Liver (tissue), 9 donors: Measurements from ENCODE around the gene HTR3B. TPM values are rescaled to one million over a fixed set of nuclear protein-coding genes. Genes with fewer than 3 reads are reported as not detected.

Experiments used
- DNase-seq: peaks from one replicate; pipeline ENCODE4 v3.0.0-alpha.2; 2017; ENCODE audit warnings: low spot score
- H3K27ac ChIP-seq, 2 donors: one replicate each; pipeline ENCODE4 v1.7.0; 2013; ENCODE audit warnings: inconsistent platforms in 2 of 2, low read length in 2 of 2, control low read depth in 1 of 2, low read depth in 1 of 2, mild to moderate bottlenecking in 1 of 2
- H3K27me3 ChIP-seq, 4 donors: one replicate each; pipeline versions ENCODE4 v1.6.1 to v1.7.0; 2013; ENCODE audit warnings: low read length in 3 of 4, inconsistent platforms in 1 of 4, mild to moderate bottlenecking in 1 of 4, moderate library complexity in 1 of 4; ENCODE audit not compliant: control insufficient read depth in 4 of 4, insufficient read depth in 4 of 4
- H3K36me3 ChIP-seq, 4 donors: one replicate each; pipeline versions ENCODE4 v1.6.1 to v1.7.0; 2013; ENCODE audit warnings: low read length in 3 of 4, mild to moderate bottlenecking in 3 of 4, low read depth in 1 of 4, moderate library complexity in 1 of 4; ENCODE audit not compliant: control insufficient read depth in 4 of 4, insufficient read depth in 3 of 4
- H3K4me1 ChIP-seq, 4 donors: one replicate each; pipeline versions ENCODE4 v1.6.1 to v1.7.0; 2013; ENCODE audit warnings: low read length in 3 of 4, mild to moderate bottlenecking in 3 of 4, moderate library complexity in 1 of 4; ENCODE audit not compliant: control insufficient read depth in 4 of 4, insufficient read depth in 4 of 4
- H3K4me3 ChIP-seq, 3 donors: one replicate each; pipeline versions ENCODE4 v1.6.1 to v1.7.0; 2013; ENCODE audit warnings: low read length in 3 of 3, control low read depth in 1 of 3, low read depth in 1 of 3, mild to moderate bottlenecking in 1 of 3
- H3K9ac ChIP-seq, 2 donors: one replicate each; pipeline ENCODE4 v1.7.0; 2013; ENCODE audit warnings: low read length in 2 of 2, mild to moderate bottlenecking in 2 of 2, moderate library complexity in 2 of 2, control low read depth in 1 of 2, low read depth in 1 of 2
- H3K9me3 ChIP-seq, 4 donors: one replicate each; pipeline versions ENCODE4 v1.6.1 to v1.7.0; 2013; ENCODE audit warnings: low read length in 3 of 4; ENCODE audit not compliant: control insufficient read depth in 4 of 4
- ATF3 ChIP-seq: IDR thresholded peaks from 2 replicates; pipeline ENCODE4 v1.6.1; 2016; ENCODE audit warnings: antibody characterized with exemption
- CTCF ChIP-seq: fragments of 150-350 bp; IDR thresholded peaks from 2 replicates; pipeline ENCODE4 v1.5.1; 2017; ENCODE audit warnings: improper control_type of control experiment, low read depth, low read length; ENCODE audit not compliant: missing input control
- EGR1 ChIP-seq, 2 donors: IDR thresholded peaks; 2 replicates each; pipeline ENCODE4 v1.6.1; 2016 to 2018; ENCODE audit warnings: antibody characterized with exemption in 2 of 2, low read depth in 2 of 2
- FOXA1 ChIP-seq: IDR thresholded peaks from 2 replicates; pipeline ENCODE4 v1.6.1; 2016; ENCODE audit warnings: antibody characterized with exemption
- FOXA2 ChIP-seq: IDR thresholded peaks from 2 replicates; pipeline ENCODE4 v1.6.1; 2016; ENCODE audit warnings: antibody characterized with exemption
- HNF4A ChIP-seq, 2 donors: conservative IDR thresholded peaks; 2 replicates each; pipeline ENCODE4 v1.6.1; 2016; ENCODE audit warnings: antibody characterized with exemption in 2 of 2, mild to moderate bottlenecking in 2 of 2
- HNF4G ChIP-seq: IDR thresholded peaks from 2 replicates; pipeline ENCODE4 v1.6.1; 2016; ENCODE audit warnings: antibody characterized with exemption
- JUND ChIP-seq, 2 donors: IDR thresholded peaks; 2 replicates each; pipeline ENCODE4 v1.6.1; 2016; ENCODE audit warnings: antibody characterized with exemption in 2 of 2
- NR2F2 ChIP-seq: IDR thresholded peaks from 2 replicates; pipeline ENCODE4 v1.6.1; 2016; ENCODE audit warnings: antibody characterized with exemption
- RAD21 ChIP-seq, 2 donors: IDR thresholded peaks; 2 replicates each; pipeline ENCODE4 v1.6.1; 2016; ENCODE audit warnings: antibody characterized with exemption in 2 of 2, mild to moderate bottlenecking in 2 of 2
- REST ChIP-seq: IDR thresholded peaks from 2 replicates; pipeline ENCODE4 v1.6.1; 2016; ENCODE audit warnings: antibody characterized with exemption, mild to moderate bottlenecking
- RXRA ChIP-seq, 2 donors: IDR thresholded peaks; 2 replicates each; pipeline ENCODE4 v1.6.1; 2017 to 2018; ENCODE audit warnings: antibody characterized with exemption in 2 of 2, mild to moderate bottlenecking in 1 of 2
- SP1 ChIP-seq: IDR thresholded peaks from 2 replicates; pipeline ENCODE4 v1.6.1; 2018; ENCODE audit warnings: antibody characterized with exemption, mild to moderate bottlenecking
- TAF1 ChIP-seq: conservative IDR thresholded peaks from 2 replicates; pipeline ENCODE4 v1.6.1; 2016; ENCODE audit warnings: antibody characterized with exemption, mild to moderate bottlenecking
- YY1 ChIP-seq: IDR thresholded peaks from 2 replicates; pipeline ENCODE4 v1.6.1; 2016; ENCODE audit warnings: antibody characterized with exemption, mild to moderate bottlenecking
- ZBTB33 ChIP-seq: IDR thresholded peaks from 2 replicates; pipeline ENCODE4 v1.6.1; 2016; ENCODE audit warnings: antibody characterized with exemption
- WGBS: extraction: QIAGEN DNeasy Blood & Tissue Kit; methylation state at CpG from one replicate; pipeline ENCODE4 v1.1.7; 2013; 5-methylcytosine and 5-hydroxymethylcytosine counted together
- polyA plus RNA-seq, 2 donors: library from polyadenylated mRNA; stranded (reverse) in 1 of 2; unstranded in 1 of 2; fragments of 200-250 nt in 1 of 2; fragments of >200 nt in 1 of 2; fragmentation: Nextera tagmentation in 1 of 2; extraction: Ambion mirVana in 1 of 2; gene quantifications; one replicate each; pipeline versions ENCODE4 v1.2.1 to v1.2.3, GENCODE V29; 2013 to 2015
- total RNA-seq, 2 donors: library from RNA; depleted of rRNA; stranded (reverse); fragments of >200 nt; gene quantifications; one replicate each; pipeline ENCODE4 v1.2.3, GENCODE V29; 2014
- donor health status: healthy.
- donor health status: healthy.
- donor health status: healthy.
- donor health status: healthy.
- donor health status: healthy.

HTR3B gene
- total and polyA plus RNA-seq, 4 donors, result not detected

GRCh38 chr11:113888848-113889247, 15.7 kb upstream of the HTR3B start:
- Histone ChIP-seq H3K4me1 (no peaks in the 10 kb centered on the region), H3K36me3 (no peaks in the 10 kb centered on the region), H3K27me3 (no peaks in the 10 kb centered on the region), H3K4me3 (no peak overlapping the region), H3K27ac (no peak overlapping the region), H3K9me3 (no peaks in the 10 kb centered on the region), H3K9ac (no peak overlapping the region)
- DNase-seq, result no peak
- TF ChIP-seq JUND (IDR thresholded peaks at IDR 0.05) (no peak), ZBTB33 (no peak), ATF3 (no peak), RAD21 (IDR thresholded peaks at IDR 0.05) (no peak), FOXA1 (no peak), EGR1 (IDR thresholded peaks at IDR 0.05; ENCODE audit: low read depth in 2 of 2) (no peak), NR2F2 (no peak), REST (no peak), RXRA (IDR thresholded peaks at IDR 0.05) (no peak), YY1 (no peak), HNF4A (conservative IDR thresholded peaks at IDR 0.05) (no peak), TAF1 (no peak), SP1 (no peak), CTCF (no peak), FOXA2 (no peak)

GRCh38 chr11:113894421-113894996, 10.1 kb upstream of the HTR3B start:
- Histone ChIP-seq H3K27ac (no peak overlapping the region), H3K4me1 (no peaks in the 10 kb centered on the region), H3K36me3 (no peaks in the 10 kb centered on the region), H3K9me3 (no peaks in the 10 kb centered on the region), H3K27me3 (no peaks in the 10 kb centered on the region), H3K9ac (no peak overlapping the region), H3K4me3 (no peak overlapping the region)
- TF ChIP-seq ZBTB33 (no peak), RXRA (IDR thresholded peaks at IDR 0.05) (no peak), JUND (IDR thresholded peaks at IDR 0.05) (no peak), REST (no peak), FOXA1 (no peak), HNF4G (no peak), HNF4A (conservative IDR thresholded peaks at IDR 0.05) (no peak), EGR1 (IDR thresholded peaks at IDR 0.05; ENCODE audit: low read depth in 2 of 2) (no peak), NR2F2 (no peak)
- no peak for DNase-seq
- 81% methylated on average over 9 of the region's 9 CpGs for WGBS
